ENCODE data around the gene CFAP65.
A peak's percentile ranks its signal among the peaks of the same experiment; 100 is the strongest.

CFAP65 gene

DNA sequence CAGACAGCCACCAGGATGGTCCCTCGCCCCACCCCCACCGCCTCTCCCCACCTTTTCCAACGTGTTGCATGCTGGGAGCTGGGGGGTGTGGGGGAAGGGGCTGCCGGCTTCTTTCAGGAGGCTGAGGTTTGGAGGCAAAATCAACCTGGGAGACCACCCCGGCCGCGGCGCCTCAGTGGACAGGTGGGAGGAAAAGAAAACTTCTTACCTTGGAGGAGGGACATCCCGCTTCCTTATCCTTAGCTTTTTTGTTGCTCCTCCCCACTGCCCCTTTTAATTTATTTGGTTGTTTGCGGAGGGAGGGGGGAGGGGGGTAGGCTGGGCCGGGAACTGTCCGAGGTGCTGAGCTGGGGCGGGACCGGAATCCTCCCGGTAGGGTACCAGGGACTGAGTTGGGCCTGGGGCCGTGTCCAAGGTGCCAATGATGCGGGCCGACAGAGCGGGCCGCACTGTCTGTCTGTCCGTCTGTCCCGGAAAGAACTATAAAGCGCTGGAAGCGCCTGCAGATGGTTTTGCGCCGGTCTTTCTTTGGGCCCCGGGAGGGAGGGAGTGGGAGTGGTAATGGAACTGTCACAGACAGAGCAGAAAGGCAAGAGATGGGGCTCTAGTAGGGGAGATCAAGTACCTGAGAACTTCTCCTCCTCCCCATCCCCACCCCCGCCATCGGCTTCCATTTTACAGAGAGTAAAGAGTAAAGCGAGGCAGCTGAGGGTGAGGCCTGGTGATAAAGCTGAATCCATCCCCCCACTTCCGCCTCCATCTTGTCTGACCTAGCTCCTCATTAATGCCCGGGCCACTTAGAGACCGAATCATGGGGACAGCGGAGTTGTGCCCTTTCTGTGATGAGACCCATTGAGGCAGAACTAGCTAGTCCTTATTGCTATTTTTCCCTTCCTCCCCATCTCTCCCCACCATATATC lies 79.4 kb downstream of the CFAP65 start:
- DNase-seq = peak; percentile 81

- no peak for DNase-seq
Measured at GRCh38 chr2:218961229-218961628, 80.1 kb downstream of the CFAP65 start.

DNA sequence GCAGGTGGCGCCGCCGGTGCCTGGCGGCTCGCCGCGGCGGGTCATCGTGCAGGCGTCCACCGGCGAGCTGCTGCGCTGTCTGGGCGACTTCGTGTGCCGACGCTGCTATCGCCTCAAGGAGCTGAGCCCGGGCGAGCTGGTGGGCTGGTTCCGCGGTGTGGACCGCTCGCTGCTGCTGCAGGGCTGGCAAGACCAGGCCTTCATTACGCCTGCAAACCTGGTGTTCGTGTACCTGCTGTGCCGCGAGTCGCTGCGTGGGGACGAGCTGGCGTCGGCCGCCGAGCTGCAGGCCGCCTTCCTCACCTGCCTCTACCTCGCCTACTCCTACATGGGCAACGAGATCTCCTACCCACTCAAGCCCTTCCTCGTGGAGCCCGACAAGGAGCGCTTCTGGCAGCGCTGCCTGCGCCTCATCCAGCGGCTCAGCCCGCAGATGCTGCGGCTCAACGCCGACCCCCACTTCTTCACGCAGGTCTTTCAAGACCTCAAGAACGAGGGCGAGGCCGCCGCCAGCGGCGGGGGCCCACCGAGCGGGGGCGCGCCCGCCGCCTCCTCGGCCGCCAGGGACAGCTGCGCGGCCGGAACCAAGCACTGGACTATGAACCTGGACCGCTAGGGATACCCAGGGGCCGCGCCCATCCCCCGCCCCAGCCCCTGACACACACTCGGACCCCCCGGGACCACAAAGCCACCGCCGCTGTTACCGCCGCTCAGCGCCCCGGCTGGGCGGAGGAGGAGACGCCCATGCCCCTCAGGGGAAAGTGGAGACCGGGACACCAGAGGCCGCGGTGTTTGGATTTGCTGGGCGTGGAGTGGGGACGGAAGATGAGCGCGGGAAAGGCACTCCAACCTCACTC lies 80.8 kb downstream of the CFAP65 start:
- peak; percentile 68 for DNase-seq

GRCh38 chr2:218959761-218960308 lies 81.5 kb downstream of the CFAP65 start:
- no peak for DNase-seq

DNA sequence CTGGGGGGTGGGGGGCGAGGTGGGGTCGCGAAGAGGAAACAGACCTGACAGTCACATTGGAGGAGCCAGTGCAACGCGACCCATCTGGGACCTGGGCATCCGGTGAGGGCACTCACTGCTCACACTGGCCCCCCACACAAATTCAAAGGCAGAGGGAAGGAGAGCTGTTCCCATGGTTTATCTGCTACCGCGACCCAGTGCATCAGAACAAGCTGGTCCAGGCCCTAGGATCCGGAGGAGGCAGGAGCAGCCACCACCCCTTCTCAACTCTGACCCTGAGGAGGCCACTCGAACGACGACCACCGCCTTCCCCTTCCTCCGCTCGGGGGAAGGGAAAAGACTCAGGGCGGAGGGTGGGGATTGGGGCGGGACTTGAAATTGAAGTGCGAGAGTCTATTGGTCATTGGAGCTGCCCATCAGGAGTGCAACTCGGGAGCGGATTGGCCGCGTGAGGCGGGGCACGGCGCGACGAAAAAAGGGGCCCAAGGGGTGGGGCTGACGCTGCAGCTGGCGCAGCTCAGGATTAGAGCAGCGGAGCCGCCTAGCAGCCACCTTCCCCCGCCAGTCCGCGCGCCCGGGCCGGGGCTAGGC lies 82.1 kb downstream of the CFAP65 start, which contains the start of gene CDK5R2:
TSS of gene CDK5R2 (plus strand) at position 526 of the 591 bp plus-strand sequence. CDS start 155 bp downstream, outside the sequence.
- DNase-seq = peak; percentile 94

- DNase-seq = no peak
Measured at GRCh38 chr2:218958276-218958675, 83.0 kb downstream of the CFAP65 start.

- no peak for DNase-seq
Measured at GRCh38 chr2:218957671-218958070, 83.6 kb downstream of the CFAP65 start.

DNA sequence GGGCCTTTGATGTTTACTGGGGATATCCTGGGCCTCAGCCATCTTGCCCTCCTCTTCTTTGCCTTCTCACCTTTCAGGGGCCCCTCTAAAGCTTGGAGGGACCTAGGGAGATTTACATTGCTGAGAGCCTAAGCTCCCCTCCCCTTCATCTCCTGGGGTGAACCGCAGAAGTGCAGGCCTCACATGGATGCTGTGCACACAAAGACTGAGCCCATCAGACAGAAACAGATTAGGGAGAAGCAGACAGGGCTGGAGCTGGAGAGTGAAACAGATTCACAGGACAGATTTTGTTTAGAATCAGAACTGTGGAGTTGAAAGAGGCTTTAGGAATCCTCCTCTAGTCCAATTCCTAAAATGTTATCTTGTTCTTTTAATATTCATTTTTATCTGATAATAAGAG lies 85.3 kb downstream of the CFAP65 start:
- no peak for DNase-seq

DNA sequence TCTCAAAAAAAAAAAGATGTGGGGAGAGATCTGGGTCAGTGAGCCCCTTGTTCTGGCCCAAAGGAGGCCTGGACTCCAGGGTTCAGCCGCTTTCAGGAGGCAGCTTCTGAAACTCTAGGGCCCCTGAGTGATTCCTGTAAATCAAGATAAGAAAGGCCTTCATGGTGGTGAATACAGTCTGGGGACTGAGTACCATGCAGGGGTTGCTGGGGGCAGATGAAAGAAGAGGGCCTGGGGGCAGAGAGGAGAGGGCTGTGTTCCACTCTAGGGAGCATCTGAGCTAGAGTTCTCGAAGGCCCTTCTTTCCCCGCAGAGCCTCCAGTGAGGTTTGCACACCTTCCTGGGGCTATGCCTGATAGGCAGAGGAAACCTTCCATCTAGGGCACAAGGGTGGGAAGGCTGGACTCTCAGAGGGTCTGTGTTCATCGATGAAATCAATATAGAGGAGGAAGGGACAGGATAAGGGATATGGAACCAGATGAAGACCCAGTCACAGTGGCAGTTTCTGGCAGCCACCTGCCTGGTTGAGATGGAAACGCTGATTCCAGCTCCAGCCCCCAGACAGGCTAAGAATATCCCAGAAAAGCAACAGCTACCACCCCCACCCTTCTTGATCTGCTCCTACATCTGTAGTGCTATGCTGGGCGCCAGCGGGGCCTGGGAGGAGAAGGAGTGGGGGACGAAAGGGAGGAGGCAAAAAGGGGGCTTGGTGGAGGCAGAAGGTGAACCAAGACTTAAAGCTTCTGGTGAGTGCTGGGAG lies 86.6 kb downstream of the CFAP65 start:
- no peak for DNase-seq

DNA sequence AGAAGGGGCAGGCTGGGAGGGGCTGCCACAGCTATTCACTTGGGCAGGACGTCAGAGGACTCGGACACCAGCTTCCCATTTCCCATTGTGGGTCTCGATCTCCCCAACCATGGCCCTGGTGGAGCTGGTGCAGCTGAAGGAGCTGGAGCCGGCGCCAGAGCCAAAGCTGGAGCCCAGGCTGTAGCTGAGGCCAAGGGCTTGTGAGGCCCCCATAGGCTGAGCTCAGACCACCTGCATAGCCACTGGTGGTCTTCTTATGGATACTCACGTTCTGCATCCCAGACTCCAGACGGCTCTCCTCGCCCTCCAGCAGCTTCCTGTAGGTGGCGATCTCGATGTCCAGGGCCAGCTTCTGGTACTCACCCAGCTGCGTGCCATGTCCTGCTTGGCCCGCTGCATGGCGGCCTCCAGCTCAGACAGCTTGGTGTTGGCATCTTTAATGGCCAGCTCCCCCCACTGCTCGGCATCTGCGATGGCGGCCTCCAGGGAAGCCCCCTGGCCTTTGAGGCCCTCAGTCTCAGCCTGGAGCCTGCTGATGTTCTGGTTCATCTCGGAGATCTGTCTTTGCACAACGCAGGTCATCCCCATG lies 87.9 kb downstream of the CFAP65 start:
- DNase-seq = no peak

Data from NCI-H69 (cell line).